ENCODE data around the gene TULP1. TPM values are rescaled to one million over a fixed set of nuclear protein-coding genes. Genes with fewer than 3 reads are reported as not detected.

TULP1 gene
- total RNA-seq, 1 experiment from 2014 or later, result not detected

- ChIA-PET POLR2A (ENCODE audit: low non-redundant PET) (no interaction called here), CTCF (interaction anchor here (0.5 kb wide), 1 partner anchor 279 kb away, joined by 7 read pairs; no protein-coding TSS in a partner anchor)
Observed at GRCh38 chr6:35483490-35483889, 29.2 kb downstream of the TULP1 start.

GRCh38 chr6:35483062-35483461 is 29.6 kb downstream of the TULP1 start:
- H3K27me3 ChIP-seq (replicated peaks; ENCODE audit: insufficient read depth, low read depth, low read length, poor library complexity), result no peaks in the 10 kb centered on the region
- no peak overlapping the region for H3K4me3 ChIP-seq (ENCODE audit: low read depth, low read length, poor library complexity, severe bottlenecking)
- DNase-seq (ENCODE audit: low spot score), result no peak
- H3K27ac ChIP-seq (ENCODE audit: low read depth, low read length, poor library complexity, severe bottlenecking), result no peak overlapping the region
- peaks cover 18% of the 10 kb centered on the region for H3K4me1 ChIP-seq (ENCODE audit: insufficient read depth, low read length, poor library complexity, severe bottlenecking)
- no TSS peak for BruUV-seq (replicated peaks)
- no peaks in the 10 kb centered on the region for H3K9me3 ChIP-seq (ENCODE audit: low read depth, low read length, poor library complexity, severe bottlenecking)
- H3K36me3 ChIP-seq (ENCODE audit: insufficient read depth, low read length, poor library complexity, severe bottlenecking), result no peaks in the 10 kb centered on the region
- no peak for TF ChIP-seq CTCF (conservative IDR thresholded peaks at IDR 0.05; ENCODE audit: low read depth, low read length)
- TF ChIP-seq EZH2 (IDR thresholded peaks at IDR 0.05; ENCODE audit: borderline replicate concordance, low read depth, low read length, poor library complexity, severe bottlenecking), result no peak
- ChIA-PET CTCF (interaction anchor here (0.5 kb wide), 1 partner anchor 279 kb away, joined by 7 read pairs; no protein-coding TSS in a partner anchor), POLR2A (ENCODE audit: low non-redundant PET) (no interaction called here)
- intact Hi-C loops (cut with micrococcal nuclease; ENCODE audit: unreplicated experiment), result no loop called here

More at GRCh38 chr6:35483490-35483889, 29.2 kb downstream of the TULP1 start:
- Histone ChIP-seq H3K36me3 (ENCODE audit: insufficient read depth, low read length, poor library complexity, severe bottlenecking) (no peaks in the 10 kb centered on the region), H3K9me3 (ENCODE audit: low read depth, low read length, poor library complexity, severe bottlenecking) (no peaks in the 10 kb centered on the region), H3K4me3 (ENCODE audit: low read depth, low read length, poor library complexity, severe bottlenecking) (no peak overlapping the region), H3K27ac (ENCODE audit: low read depth, low read length, poor library complexity, severe bottlenecking) (no peak overlapping the region), H3K4me1 (ENCODE audit: insufficient read depth, low read length, poor library complexity, severe bottlenecking) (peaks cover 22% of the 10 kb centered on the region), H3K27me3 (replicated peaks; ENCODE audit: insufficient read depth, low read depth, low read length, poor library complexity) (no peaks in the 10 kb centered on the region)
- no peak for DNase-seq (ENCODE audit: low spot score)
- intact Hi-C loops (cut with micrococcal nuclease; ENCODE audit: unreplicated experiment), result no loop called here
- TF ChIP-seq CTCF (conservative IDR thresholded peaks at IDR 0.05; ENCODE audit: low read depth, low read length) (no peak), EZH2 (IDR thresholded peaks at IDR 0.05; ENCODE audit: borderline replicate concordance, low read depth, low read length, poor library complexity, severe bottlenecking) (no peak)
- no TSS peak for BruUV-seq (replicated peaks)

GRCh38 chr6:35481226-35481625 is 31.5 kb downstream of the TULP1 start:
- intact Hi-C loops (cut with micrococcal nuclease; ENCODE audit: unreplicated experiment), result no loop called here
- POLR2A ChIA-PET (ENCODE audit: low non-redundant PET), result no interaction called here
- CTCF ChIA-PET, result no interaction called here

More at GRCh38 chr6:35481226-35481625, 31.5 kb downstream of the TULP1 start:
- Histone ChIP-seq H3K9me3 (ENCODE audit: low read depth, low read length, poor library complexity, severe bottlenecking) (no peaks in the 10 kb centered on the region), H3K27ac (ENCODE audit: low read depth, low read length, poor library complexity, severe bottlenecking) (no peak overlapping the region), H3K27me3 (replicated peaks; ENCODE audit: insufficient read depth, low read depth, low read length, poor library complexity) (no peaks in the 10 kb centered on the region), H3K36me3 (ENCODE audit: insufficient read depth, low read length, poor library complexity, severe bottlenecking) (no peaks in the 10 kb centered on the region), H3K4me1 (ENCODE audit: insufficient read depth, low read length, poor library complexity, severe bottlenecking) (peaks cover 14% of the 10 kb centered on the region), H3K4me3 (ENCODE audit: low read depth, low read length, poor library complexity, severe bottlenecking) (no peak overlapping the region)
- no TSS peak for BruUV-seq (replicated peaks)
- TF ChIP-seq CTCF (conservative IDR thresholded peaks at IDR 0.05; ENCODE audit: low read depth, low read length) (no peak), EZH2 (IDR thresholded peaks at IDR 0.05; ENCODE audit: borderline replicate concordance, low read depth, low read length, poor library complexity, severe bottlenecking) (no peak)
- DNase-seq (ENCODE audit: low spot score), result no peak

Measured in A673 (cell line).